Natural killer cell treated with Interleukin-12 subunit alpha and Interleukin-12 subunit beta and Interleukin-15 and Interleukin-18, amount 100 ng/mL, for 72 hours (primary cell): Measurements from ENCODE around the gene ADIPOR2. TPM values are rescaled to one million over a fixed set of nuclear protein-coding genes. Genes with fewer than 3 reads are reported as not detected.

ENCODE experiments used
- ATAC-seq, 2 donors: fragments of 150-1000 bp; cut with Tn5 transposase in 1 of 2; sonication (Bioruptor Pico), chemical (Tn5 transposase) in 1 of 2; 2 replicates each; pipeline ENCODE4 v1.10.0; 2021
- DNase-seq: peaks from one replicate; pipeline ENCODE4 v3.0.0; 2022; ENCODE audit warnings: low spot score
- H3K27ac Mint-ChIP-seq, 2 donors: 1 replicate in 1 of 2; 2 replicates in 1 of 2; pipeline ENCODE4 v1.8.0; 2022; ENCODE audit warnings: mixed read lengths in 2 of 2, mild to moderate bottlenecking in 1 of 2, moderate library complexity in 1 of 2
- H3K27me3 Mint-ChIP-seq, 2 donors: 1 replicate in 1 of 2; 2 replicates in 1 of 2; pipeline ENCODE4 v1.8.0; 2022; ENCODE audit warnings: mixed read lengths in 2 of 2
- H3K36me3 Mint-ChIP-seq: one replicate; pipeline ENCODE4 v1.8.0; 2022; ENCODE audit warnings: mixed read lengths
- H3K4me1 Mint-ChIP-seq, 2 donors: 1 replicate in 1 of 2; 2 replicates in 1 of 2; pipeline ENCODE4 v1.8.0; 2022; ENCODE audit warnings: low read depth in 2 of 2, mixed read lengths in 2 of 2, mild to moderate bottlenecking in 1 of 2
- H3K4me3 Mint-ChIP-seq: one replicate; pipeline ENCODE4 v1.8.0; 2022; ENCODE audit warnings: mixed read lengths
- H3K9me3 Mint-ChIP-seq: 2 replicates; pipeline ENCODE4 v1.8.0; 2022; ENCODE audit warnings: mixed read lengths
- total RNA-seq, 2 donors: library from RNA; stranded (reverse); gene quantifications; one replicate each; pipeline ENCODE4 v1.2.3, GENCODE V29; 2022

Gene ADIPOR2
- total RNA-seq, 2 donors from 2014 or later, result 72.5 to 74.5 TPM

DNA sequence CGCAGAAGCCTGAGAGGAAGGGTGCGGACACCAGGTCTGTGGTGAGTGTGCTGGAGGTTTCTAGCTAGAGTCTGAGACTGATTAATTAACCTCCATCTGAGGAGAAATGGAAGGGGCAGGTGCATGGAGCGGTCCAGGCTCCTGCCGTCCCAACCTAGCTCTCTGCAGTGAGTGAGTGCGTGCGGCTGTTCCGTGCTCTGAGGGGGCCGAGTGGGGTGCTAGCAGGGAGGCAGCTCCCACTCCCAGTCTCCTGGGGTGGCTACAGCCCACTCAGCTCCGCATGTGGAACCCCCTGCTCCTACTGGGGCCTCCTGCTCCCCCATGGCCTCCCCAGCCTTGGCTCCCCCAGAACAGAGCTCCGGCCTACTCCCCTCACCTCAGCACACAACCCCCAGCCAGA, 132.4 kb downstream of the ADIPOR2 start:
- no peak overlapping the region for H3K4me3 Mint-ChIP-seq
- no peaks in the 10 kb centered on the region for H3K9me3 Mint-ChIP-seq
- H3K27me3 Mint-ChIP-seq, result peaks cover 9 to 14% of the 10 kb centered on the region in 2 donors

DNA sequence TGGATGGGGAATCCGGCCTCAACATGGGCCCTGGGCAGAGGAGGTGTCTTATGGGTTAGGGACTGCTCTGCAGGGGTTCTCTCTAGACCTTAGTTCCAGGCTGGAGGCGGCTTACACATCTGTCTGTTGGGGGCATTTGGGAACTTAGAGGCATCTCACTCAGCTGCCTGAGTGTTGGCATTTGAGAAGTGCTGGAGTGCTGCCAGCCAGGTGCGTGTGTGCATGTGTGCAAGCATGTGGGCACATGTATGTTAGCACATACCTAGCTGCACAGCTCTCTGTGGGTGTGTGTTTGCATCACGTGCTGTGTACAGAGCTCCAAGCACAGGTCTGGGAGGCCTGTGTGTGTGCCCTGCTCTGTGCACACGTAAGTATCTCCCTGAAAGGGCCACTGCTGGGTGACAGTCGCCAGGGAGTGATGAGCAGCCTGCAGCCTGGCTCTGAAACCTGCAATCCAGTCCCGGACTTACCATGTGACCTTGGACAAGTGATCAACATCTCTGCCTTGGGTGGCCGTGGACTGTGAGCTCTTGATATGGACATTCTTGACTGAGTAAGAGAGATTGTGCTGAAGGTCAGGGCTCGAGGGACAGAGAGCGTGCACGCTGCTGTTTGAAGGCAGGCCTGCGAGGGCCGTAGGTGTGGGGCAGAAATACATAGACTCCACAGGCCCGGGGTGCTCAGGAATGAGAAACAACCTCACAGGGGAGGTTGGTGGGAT, 134.7 kb downstream of the ADIPOR2 start:
- Mint-ChIP-seq H3K9me3 (no peaks in the 10 kb centered on the region), H3K4me1 (no peaks in the 10 kb centered on the region), H3K36me3 (no peaks in the 10 kb centered on the region), H3K27me3 (peaks cover 5 to 10% of the 10 kb centered on the region in 2 donors), H3K4me3 (no peak overlapping the region), H3K27ac (no peak overlapping the region)
- no peak for DNase-seq
- no peak for ATAC-seq

More for the DNA sequence above, 132.4 kb downstream of the ADIPOR2 start:
- no peak for DNase-seq
- Mint-ChIP-seq H3K4me1 (no peaks in the 10 kb centered on the region), H3K27ac (no peak overlapping the region), H3K36me3 (no peaks in the 10 kb centered on the region)
- no peak for ATAC-seq

DNA sequence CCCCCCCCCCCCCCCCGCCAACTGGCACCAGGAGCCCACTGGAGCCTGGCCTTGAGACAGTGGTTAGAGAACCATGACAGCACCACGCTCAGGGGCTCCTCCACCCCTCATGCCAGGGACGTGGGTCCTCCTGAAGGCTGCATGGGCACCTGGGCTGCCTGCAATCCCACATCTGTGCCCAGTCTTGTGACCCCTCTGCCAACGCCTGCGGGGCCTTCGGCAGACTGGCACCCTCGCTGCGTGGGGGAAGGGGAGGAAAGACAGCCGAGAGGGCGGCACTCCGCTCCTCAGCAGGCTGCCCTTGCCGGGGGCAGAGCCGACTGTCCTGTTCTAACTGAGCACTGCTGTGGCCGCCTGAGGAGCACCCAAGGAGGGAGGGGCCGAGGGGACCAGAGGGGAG, 135.5 kb downstream of the ADIPOR2 start:
- Mint-ChIP-seq H3K4me1 (no peaks in the 10 kb centered on the region), H3K27ac (no peak overlapping the region), H3K36me3 (no peaks in the 10 kb centered on the region), H3K9me3 (no peaks in the 10 kb centered on the region), H3K27me3 (peaks cover 0 to 8% of the 10 kb centered on the region in 2 donors), H3K4me3 (no peak overlapping the region)
- DNase-seq, result no peak
- ATAC-seq, result no peak

DNA sequence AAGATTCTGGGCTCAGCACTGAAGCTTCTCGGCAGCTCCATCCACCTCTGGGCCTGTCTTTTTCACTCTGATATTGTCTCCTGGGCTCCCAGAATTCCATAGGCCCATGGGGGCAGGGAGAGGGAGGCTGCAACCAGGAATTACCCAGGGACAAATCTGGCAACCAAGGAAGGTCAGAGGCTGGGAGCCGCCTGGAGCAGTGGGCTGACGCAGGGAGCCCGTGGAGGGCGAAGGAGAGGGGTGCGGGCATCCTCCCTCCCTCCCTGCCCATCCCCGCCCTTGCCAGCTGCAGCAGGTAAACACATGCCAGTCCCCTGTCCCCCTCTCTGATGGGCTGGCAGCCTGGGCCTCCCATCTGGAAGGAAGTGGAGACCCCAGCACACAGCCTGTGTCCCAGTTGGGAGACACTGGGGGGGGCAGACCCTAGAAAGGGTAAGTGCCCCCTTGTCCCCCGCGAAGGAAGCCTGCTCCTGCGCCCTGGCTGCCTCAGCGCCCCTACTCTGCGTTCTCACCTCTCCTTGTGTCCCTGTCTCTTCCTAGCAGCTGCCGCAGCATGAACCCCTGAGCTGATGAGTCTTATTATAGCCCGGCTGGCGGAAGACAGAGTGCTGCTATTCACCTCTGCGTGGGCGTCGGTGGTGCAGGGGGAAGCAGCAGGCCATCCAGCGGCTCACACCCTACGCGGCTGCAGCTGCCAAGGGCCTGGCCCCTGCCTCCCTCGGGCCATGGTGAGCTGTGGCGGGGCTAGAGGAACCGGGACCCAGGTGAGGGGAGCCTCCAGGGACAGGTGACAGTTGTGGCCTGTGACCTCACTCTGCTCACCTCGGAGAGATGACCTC, 136.2 kb downstream of the ADIPOR2 start:
- no peak for DNase-seq
- H3K4me3 Mint-ChIP-seq, result no peak overlapping the region
- ATAC-seq, result no peak
- H3K27me3 Mint-ChIP-seq, result peaks cover 0 to 13% of the 10 kb centered on the region in 2 donors
- H3K27ac Mint-ChIP-seq, result no peak overlapping the region
- no peaks in the 10 kb centered on the region for H3K9me3 Mint-ChIP-seq
- H3K36me3 Mint-ChIP-seq, result no peaks in the 10 kb centered on the region
- no peaks in the 10 kb centered on the region for H3K4me1 Mint-ChIP-seq

GRCh38 chr12:1827826-1828805, 137.2 kb downstream of the ADIPOR2 start:
- H3K4me1 Mint-ChIP-seq, result no peaks in the 10 kb centered on the region
- no peak overlapping the region for H3K27ac Mint-ChIP-seq
- H3K4me3 Mint-ChIP-seq, result no peak overlapping the region
- ATAC-seq (no peak), DNase-seq (no peak)
- H3K27me3 Mint-ChIP-seq, result peaks cover under 1 to 15% of the 10 kb centered on the region in 2 donors
- H3K36me3 Mint-ChIP-seq, result no peaks in the 10 kb centered on the region
- no peaks in the 10 kb centered on the region for H3K9me3 Mint-ChIP-seq

DNA sequence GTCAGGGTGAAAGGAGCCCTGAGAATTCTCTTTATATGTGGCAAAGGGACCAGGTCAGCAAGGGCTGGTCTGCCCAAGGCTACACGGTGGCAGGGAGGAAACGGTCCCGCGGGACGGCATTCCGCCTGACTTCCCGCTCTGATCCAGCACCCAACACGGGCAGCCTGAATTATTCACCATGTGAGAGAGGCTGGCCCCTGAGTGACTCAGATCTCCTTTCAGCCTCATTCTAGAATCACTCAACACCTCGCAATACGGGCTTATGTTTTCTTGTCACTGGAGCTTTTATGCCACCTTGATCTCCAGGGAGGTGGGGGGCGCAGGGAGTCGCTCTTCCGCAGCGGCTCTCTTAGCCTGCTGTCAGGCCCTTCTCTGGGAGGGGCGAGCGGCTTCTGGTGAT, 138.0 kb downstream of the ADIPOR2 start:
- no peak overlapping the region for H3K27ac Mint-ChIP-seq
- H3K4me3 Mint-ChIP-seq, result no peak overlapping the region
- H3K36me3 Mint-ChIP-seq, result no peaks in the 10 kb centered on the region
- peaks cover 5 to 15% of the 10 kb centered on the region in 2 donors for H3K27me3 Mint-ChIP-seq
- no peak for DNase-seq
- H3K4me1 Mint-ChIP-seq, result no peaks in the 10 kb centered on the region
- ATAC-seq, result no peak
- no peaks in the 10 kb centered on the region for H3K9me3 Mint-ChIP-seq

GRCh38 chr12:1829306-1829900, 138.5 kb downstream of the ADIPOR2 start:
- Mint-ChIP-seq H3K9me3 (no peaks in the 10 kb centered on the region), H3K36me3 (no peaks in the 10 kb centered on the region), H3K27ac (no peak overlapping the region), H3K4me1 (no peaks in the 10 kb centered on the region), H3K4me3 (no peak overlapping the region), H3K27me3 (peaks cover 5 to 15% of the 10 kb centered on the region in 2 donors)
- ATAC-seq (no peak), DNase-seq (no peak)

GRCh38 chr12:1830401-1830845, 139.6 kb downstream of the ADIPOR2 start:
- no peak for ATAC-seq
- Mint-ChIP-seq H3K36me3 (no peaks in the 10 kb centered on the region), H3K4me1 (no peaks in the 10 kb centered on the region), H3K27ac (no peak overlapping the region), H3K4me3 (no peak overlapping the region), H3K27me3 (peaks cover 5 to 15% of the 10 kb centered on the region in 2 donors), H3K9me3 (no peaks in the 10 kb centered on the region)
- no peak for DNase-seq

DNA sequence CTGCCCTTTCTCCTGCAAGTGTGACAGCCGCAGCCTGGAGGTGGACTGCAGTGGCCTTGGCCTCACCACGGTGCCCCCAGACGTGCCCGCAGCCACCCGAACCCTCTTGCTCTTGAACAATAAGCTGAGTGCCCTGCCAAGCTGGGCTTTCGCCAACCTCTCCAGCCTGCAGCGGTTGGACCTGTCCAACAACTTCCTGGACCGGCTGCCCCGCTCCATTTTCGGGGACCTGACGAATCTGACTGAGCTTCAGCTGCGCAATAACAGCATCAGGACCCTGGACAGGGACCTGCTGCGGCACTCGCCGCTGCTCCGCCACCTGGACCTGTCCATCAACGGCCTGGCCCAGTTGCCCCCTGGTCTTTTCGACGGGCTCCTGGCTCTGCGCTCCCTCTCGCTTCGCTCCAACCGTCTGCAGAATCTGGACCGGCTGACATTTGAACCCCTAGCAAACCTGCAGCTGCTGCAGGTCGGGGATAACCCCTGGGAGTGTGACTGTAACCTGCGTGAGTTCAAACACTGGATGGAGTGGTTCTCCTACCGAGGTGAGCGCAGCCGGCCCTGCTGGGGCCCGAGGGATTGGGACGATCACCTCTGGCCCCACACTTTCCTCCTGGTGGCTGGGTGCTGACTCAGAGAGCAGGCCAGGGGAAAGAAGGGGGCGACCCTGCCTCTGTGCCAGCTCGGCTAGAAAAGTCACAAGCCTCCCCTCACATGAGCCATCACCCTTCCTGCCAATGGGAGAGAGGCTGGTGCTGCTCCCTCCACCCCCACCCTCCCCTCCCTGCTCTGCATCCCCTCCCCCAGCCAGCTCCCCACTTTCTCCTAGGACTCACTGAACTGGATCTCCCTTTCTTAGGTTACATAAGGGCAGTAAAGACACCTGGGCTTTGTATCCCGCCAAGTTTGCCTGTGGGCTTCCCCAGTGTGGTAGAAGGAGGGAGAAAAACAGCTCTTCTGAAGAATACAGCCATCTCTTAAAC, 140.4 kb downstream of the ADIPOR2 start:
- Mint-ChIP-seq H3K4me1 (no peaks in the 10 kb centered on the region), H3K4me3 (no peak overlapping the region)

DNA sequence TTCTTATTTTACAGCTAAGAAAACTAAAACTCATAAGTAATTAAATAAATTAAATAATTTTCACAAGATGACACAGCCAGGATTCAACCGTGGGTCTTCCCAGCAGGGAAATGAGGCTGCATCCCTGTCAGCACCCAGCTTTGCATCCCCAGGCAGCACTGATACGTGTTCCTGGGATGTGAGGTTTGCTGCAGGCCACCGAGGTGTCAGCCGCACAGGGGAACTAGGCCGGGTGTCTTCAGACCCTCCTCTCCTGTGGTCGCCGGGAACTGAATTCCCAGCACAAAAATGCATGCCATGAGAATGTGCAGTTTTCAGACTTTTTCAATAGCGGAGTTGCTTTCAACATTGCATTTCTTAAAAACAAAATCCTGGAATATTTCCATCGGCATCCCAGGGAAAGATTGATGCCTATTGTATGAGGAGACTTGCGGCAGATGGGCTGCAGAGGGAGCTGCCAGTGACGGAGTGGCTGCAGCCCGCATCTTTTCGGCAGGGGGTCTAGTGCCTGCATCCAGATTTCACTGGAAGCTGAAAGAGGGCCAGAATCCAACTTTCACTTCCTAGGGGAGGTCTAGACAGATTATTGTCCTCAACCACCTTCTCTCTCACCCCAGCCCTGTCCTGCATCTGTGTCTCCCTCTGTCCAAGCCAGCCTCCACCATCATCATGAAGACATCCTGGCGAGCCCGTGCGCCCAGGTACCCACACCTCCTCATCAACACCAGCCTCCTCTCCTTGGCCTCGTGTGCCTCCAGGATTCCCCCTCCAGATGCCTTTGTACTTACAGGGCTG, 142.1 kb downstream of the ADIPOR2 start:
- Mint-ChIP-seq H3K27ac (no peak overlapping the region), H3K4me1 (no peaks in the 10 kb centered on the region), H3K36me3 (no peaks in the 10 kb centered on the region), H3K9me3 (no peaks in the 10 kb centered on the region), H3K4me3 (no peak overlapping the region), H3K27me3 (peaks cover 5 to 15% of the 10 kb centered on the region in 2 donors)
- ATAC-seq (no peak), DNase-seq (no peak)

More for the DNA sequence above, 140.4 kb downstream of the ADIPOR2 start:
- Mint-ChIP-seq H3K36me3 (no peaks in the 10 kb centered on the region), H3K27ac (no peak overlapping the region), H3K9me3 (no peaks in the 10 kb centered on the region), H3K27me3 (peaks cover 5 to 15% of the 10 kb centered on the region in 2 donors)
- ATAC-seq (peak in 1 of 2 donors; percentile 43), DNase-seq (no peak)

- Mint-ChIP-seq H3K9me3 (no peaks in the 10 kb centered on the region), H3K27ac (no peak overlapping the region), H3K36me3 (no peaks in the 10 kb centered on the region), H3K27me3 (peaks cover 5 to 13% of the 10 kb centered on the region in 2 donors), H3K4me3 (no peak overlapping the region), H3K4me1 (no peaks in the 10 kb centered on the region)
- ATAC-seq (no peak), DNase-seq (no peak)
These were observed 142.7 kb downstream of the ADIPOR2 start for GRCh38 chr12:1833596-1834028.
